ENCODE data around the gene SULT4A1.

SULT4A1 gene

DNA sequence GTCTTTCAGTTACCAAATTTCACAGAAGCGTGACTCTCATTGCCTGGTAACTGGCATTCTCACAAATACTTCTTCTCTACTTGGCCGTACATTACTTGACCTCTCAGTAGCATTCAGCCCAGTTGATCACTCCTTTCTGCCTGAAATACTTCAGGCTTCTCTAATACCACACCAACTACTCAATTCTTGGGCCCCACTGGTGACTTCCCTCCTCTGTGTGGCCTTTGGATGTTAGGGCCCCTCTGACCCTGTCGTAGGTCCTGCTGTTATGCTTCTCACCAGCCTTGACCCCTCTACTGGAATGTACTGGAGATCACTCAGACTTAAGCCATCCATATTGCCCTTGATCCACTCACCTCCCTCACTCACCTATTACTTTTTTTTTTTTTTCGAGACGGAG, 48.0 kb downstream of the SULT4A1 start:
- TF ChIP-seq JUND (IDR thresholded peaks at IDR 0.05; ENCODE audit: low read depth), result no peak
- DNase-seq (ENCODE audit: low read depth in 1 of 2, low spot score in 1 of 2), result no peak
- in situ Hi-C loops (cut with HindIII; ENCODE audit: low pct_unique_long_range_greater_than_20kb, low sequenced_read_pairs), result no loop called here

DNA sequence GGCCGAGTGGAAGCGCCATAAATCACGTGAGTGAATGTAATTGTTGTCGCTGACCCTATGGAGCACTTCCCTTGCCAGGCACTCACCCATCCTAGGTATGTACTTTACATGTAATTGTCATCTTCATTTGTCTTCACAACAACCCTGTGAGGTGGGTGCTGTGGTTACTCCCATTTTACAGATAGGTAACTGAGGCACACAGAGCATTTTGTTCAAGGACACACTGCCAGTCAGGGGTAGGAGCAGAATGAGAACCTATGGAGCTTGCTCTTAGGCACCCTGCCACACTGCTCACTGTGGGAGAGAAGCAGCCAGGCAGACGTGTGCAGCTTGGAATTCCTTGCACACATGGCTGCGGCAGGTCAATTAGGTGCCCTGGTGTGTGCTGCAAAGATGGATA, 49.4 kb downstream of the SULT4A1 start:
- no peak for TF ChIP-seq JUND (IDR thresholded peaks at IDR 0.05; ENCODE audit: low read depth)
- DNase-seq (ENCODE audit: low read depth in 1 of 2, low spot score in 1 of 2), result no peak
- in situ Hi-C loops (cut with HindIII; ENCODE audit: low pct_unique_long_range_greater_than_20kb, low sequenced_read_pairs), result no loop called here

DNA sequence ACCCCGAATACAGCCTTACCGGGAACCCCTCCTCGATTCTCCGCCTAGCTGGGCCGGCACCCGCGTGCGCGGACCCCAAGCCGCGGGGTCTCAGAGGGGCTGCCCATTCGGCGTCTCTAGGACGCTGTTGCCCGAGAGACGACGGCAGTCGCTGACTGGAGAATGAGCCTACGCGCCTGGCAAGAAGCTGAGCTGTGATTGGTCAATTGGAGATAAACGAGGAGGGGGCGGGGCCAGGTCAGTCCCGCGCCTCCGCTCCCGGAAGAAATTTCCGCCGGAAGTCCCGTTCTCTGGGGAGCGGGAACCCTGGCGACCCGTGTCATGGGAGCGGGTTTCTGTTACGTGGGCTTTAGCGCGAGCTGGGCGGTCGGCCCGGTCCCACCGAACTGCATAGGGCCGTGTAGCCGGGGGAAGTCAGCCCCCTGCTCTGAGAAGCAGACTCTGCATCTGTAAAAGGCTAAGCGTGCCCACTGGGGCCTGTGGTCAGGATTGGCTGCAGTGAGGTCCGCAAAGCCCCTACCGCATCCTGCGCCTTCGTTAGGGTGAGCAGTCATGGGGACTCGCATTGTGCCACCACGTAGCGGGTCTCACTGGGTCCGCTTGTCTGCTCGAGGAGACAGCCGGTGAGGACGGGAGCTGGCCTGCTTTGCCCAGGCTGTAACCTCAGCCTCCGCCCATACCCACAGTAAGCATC, 50.0 kb downstream of the SULT4A1 start, which contains the start of gene EFCAB6:
Gene EFCAB6, minus strand, starts transcription at position 157 of the 694 bp plus-strand sequence. CDS start 29,987 bp downstream, outside the sequence.
- in situ Hi-C loops (cut with HindIII; ENCODE audit: low pct_unique_long_range_greater_than_20kb, low sequenced_read_pairs), result no loop called here
- no peak for TF ChIP-seq JUND (IDR thresholded peaks at IDR 0.05; ENCODE audit: low read depth)
- peak; percentile 82 to 91 for DNase-seq (ENCODE audit: low read depth in 1 of 2, low spot score in 1 of 2)

DNA sequence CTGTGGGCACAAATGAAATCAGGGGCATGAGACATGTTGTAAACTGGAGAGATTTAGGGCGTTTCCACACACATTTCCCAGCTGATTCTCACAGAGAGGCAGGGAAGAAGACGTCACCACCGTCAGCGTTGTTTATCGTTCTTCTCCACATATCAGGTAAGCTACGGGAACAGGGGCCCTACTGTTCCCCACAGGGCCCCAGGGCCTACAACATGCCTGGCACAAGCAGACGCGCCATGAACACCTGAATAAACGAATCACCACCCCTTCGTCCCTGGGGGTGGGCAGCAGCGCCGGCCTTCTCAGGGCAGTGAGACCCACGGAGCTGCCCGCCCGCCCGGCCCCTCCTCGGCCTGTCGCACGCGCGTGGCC, 50.5 kb downstream of the SULT4A1 start:
- no peak for DNase-seq (ENCODE audit: low read depth in 1 of 2, low spot score in 1 of 2)
- in situ Hi-C loops (cut with HindIII; ENCODE audit: low pct_unique_long_range_greater_than_20kb, low sequenced_read_pairs), result no loop called here
- TF ChIP-seq JUND (IDR thresholded peaks at IDR 0.05; ENCODE audit: low read depth), result no peak

DNA sequence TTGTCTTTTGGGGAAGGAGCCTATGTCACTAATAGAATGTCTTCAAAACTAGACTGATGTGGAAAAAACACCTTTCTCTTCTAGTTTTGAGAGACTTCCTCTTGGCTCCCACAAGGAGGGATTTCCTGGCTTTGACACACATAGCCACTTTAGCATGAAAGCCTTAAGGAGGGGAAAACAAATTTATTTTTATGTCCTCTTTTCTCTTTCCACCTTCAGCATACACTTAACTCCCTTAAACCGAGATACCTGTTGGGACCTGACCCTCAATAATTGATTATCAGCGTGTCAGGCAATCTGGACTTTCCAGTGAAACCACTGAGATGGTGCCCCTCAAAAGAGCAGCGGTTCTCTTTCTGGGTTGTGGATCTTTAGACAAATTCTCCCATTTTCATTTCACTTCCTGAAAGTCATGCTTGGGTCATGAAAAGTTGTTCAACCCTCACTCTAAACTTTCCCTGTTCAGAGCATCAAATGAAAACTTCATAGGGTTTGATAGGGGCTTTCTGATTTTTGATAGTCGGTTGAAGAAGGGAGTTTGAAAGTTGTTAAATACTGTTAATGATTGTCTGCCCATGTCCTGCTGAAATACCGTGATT, 59.3 kb downstream of the SULT4A1 start:
- in situ Hi-C loops (cut with HindIII; ENCODE audit: low pct_unique_long_range_greater_than_20kb, low sequenced_read_pairs), result no loop called here
- TF ChIP-seq JUND (IDR thresholded peaks at IDR 0.05; ENCODE audit: low read depth), result no peak
- DNase-seq (ENCODE audit: low read depth in 1 of 2, low spot score in 1 of 2), result no peak

DNA sequence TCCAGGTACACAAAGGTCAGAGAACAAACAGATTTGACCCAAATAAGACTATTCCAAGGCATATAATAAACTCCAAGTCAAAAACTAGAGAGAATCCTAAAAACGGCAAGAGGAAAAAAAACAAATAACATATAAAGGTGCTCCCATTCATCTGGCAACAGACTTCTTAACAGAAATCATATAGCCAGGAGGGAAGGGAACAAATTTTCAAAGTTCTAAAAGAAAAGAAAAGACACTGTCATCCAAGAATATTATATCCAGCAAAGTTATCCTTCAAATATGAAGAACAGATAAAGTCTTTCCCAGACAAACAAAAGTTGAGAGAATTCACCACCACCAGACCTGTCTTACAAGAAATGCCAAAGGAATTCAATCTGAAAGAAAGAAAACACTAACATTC, 61.3 kb downstream of the SULT4A1 start:
- no peak for DNase-seq (ENCODE audit: low read depth in 1 of 2, low spot score in 1 of 2)
- TF ChIP-seq JUND (IDR thresholded peaks at IDR 0.05; ENCODE audit: low read depth), result no peak
- in situ Hi-C loops (cut with HindIII; ENCODE audit: low pct_unique_long_range_greater_than_20kb, low sequenced_read_pairs), result no loop called here

DNA sequence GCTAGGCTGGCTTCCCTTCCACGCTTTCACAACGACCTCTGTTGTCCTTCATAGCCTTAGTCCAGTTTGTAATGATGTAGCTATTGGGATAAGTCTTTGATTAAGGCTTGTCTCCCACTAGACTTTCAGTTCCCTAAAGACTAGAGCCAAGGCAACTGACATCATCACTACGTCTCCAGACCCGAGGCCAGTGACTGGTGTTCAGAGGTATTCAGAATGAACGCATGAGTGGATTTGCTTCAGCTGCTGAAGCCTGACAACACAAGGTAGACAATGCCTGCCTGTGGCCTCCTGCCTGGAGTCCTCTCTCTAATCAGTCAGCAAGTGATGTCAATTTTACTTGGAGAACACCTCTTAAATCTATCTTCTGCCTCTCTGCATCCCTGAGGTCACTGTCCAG, 63.8 kb downstream of the SULT4A1 start:
- TF ChIP-seq JUND (IDR thresholded peaks at IDR 0.05; ENCODE audit: low read depth), result no peak
- in situ Hi-C loops (cut with HindIII; ENCODE audit: low pct_unique_long_range_greater_than_20kb, low sequenced_read_pairs), result no loop called here
- no peak for DNase-seq (ENCODE audit: low read depth in 1 of 2, low spot score in 1 of 2)

DNA sequence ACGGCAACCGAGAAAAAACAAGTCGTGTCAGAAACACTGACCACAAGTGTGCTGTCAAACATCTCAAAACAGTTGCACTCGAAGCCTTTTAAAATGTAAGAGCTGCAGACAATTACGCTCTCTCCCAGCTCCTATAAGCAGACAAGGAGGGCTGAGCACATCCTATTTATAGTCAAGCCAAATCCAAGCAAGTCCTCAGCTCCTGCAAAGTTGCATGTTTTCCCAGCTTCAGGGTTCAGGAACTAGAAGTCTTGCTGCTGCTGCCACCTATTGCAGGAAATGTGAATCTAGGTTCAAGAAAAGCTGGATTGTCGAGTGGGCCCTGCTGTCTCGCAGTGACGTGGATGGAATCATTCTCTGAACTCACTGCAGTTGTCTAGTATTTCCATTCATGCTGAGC, 65.7 kb downstream of the SULT4A1 start:
- peak; percentile 14 to 72 for DNase-seq (ENCODE audit: low read depth in 1 of 2, low spot score in 1 of 2)
- in situ Hi-C loops (cut with HindIII; ENCODE audit: low pct_unique_long_range_greater_than_20kb, low sequenced_read_pairs), result no loop called here
- no peak for TF ChIP-seq JUND (IDR thresholded peaks at IDR 0.05; ENCODE audit: low read depth)

DNA sequence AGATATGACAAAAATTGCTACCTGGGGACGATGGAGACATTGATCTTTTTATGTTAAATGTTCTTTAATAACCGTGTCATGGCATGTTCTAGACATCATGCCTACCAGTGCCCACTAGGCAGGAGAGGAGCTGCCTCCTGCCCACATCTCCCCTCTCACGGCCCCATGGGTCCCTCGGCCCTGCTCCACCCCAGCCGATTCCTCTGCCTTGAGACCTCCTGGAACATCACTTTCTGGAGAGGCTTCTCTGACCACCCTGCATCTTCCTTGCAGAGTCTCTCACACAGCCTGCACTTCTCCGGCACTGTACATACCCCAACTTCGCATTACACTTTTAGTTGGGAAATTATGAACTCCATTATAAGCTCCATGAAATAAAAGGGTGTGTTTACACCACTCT, 67.0 kb downstream of the SULT4A1 start:
- in situ Hi-C loops (cut with HindIII; ENCODE audit: low pct_unique_long_range_greater_than_20kb, low sequenced_read_pairs), result no loop called here
- no peak for TF ChIP-seq JUND (IDR thresholded peaks at IDR 0.05; ENCODE audit: low read depth)

DNA sequence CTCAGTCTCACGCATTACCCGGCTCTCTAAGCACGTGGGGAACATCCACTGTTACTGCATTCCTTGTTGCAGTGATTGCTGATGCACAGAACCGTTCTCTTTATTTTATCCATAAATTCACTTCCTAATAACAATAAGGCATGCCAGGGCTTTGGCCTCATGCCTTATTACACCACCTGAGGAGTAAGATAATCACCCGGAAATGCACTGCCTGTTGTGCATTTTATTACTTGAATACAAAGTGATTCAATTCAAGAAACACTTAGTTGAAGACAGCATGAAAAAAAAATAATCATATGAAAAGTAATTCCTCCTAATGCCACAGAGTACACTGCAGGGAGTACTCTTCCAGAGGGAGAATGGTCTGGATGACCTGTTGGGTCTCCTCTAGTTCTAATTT, 69.4 kb downstream of the SULT4A1 start:
- in situ Hi-C loops (cut with HindIII; ENCODE audit: low pct_unique_long_range_greater_than_20kb, low sequenced_read_pairs), result no loop called here
- DNase-seq (ENCODE audit: low read depth in 1 of 2, low spot score in 1 of 2), result no peak
- no peak for TF ChIP-seq JUND (IDR thresholded peaks at IDR 0.05; ENCODE audit: low read depth)

More for the DNA sequence above, 67.0 kb downstream of the SULT4A1 start:
- no peak for DNase-seq (ENCODE audit: low read depth in 1 of 2, low spot score in 1 of 2)

DNA sequence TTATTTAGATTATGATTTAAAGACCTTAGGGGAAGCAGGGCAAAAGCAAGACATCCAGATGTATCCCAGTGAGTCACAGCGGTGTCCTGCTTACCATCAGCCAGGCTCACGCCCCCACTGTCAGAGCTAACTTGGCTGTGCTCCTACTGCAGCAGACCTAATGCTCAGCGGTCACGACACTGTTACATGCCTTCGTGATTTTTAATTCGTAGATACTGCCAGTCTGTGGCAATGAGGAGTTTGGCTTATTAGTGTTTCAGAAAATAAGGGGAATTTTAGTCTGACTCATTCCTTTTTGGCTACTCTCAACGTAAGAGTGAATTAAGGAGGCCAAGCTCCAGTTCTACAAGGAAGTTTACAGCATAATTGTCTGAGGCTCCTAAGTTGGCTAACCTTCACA, 72.9 kb downstream of the SULT4A1 start:
- in situ Hi-C loops (cut with HindIII; ENCODE audit: low pct_unique_long_range_greater_than_20kb, low sequenced_read_pairs), result no loop called here
- TF ChIP-seq JUND (IDR thresholded peaks at IDR 0.05; ENCODE audit: low read depth), result no peak
- DNase-seq (ENCODE audit: low read depth in 1 of 2, low spot score in 1 of 2), result no peak

DNA sequence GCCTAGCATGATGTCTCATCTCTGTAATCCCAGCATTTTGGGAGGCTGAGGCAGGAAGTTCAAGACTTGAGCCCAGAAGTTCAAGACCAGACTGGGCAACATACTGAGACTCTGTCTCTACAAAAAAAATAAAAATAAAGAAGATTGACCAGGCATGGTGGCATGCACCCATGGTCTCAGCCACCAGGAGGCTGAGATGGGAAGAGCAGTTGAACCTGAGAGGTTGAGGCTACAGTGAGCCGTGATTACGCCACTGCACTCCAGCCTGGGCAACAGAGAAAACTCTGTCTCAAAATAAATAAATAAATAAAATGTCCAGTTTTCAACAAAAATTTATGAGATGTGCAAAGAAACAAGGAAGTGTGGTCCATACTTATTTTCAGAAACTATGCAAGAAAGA, 78.5 kb downstream of the SULT4A1 start:
- no peak for TF ChIP-seq JUND (IDR thresholded peaks at IDR 0.05; ENCODE audit: low read depth)
- in situ Hi-C loops (cut with HindIII; ENCODE audit: low pct_unique_long_range_greater_than_20kb, low sequenced_read_pairs), result no loop called here
- no peak for DNase-seq (ENCODE audit: low read depth in 1 of 2, low spot score in 1 of 2)

DNA sequence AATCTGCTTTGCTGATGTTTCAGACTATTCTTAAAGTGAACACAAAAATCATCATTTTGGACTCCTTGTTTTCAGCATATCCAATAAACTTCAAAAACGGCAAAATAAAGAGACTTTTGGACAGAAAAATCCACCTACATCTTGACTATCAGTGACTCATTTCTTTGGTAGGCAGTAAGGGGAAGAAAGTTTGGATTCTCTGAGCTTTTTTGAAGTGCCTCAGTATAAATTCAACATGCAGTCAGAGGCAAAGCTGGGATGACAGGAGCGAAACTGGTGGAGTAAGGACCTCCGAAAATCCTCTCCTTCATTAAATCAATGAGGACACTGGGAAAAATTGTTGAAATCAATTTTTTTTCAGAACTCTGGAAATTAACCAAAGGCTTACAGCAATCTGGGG, 79.9 kb downstream of the SULT4A1 start:
- in situ Hi-C loops (cut with HindIII; ENCODE audit: low pct_unique_long_range_greater_than_20kb, low sequenced_read_pairs), result no loop called here
- no peak for TF ChIP-seq JUND (IDR thresholded peaks at IDR 0.05; ENCODE audit: low read depth)
- no peak for DNase-seq (ENCODE audit: low read depth in 1 of 2, low spot score in 1 of 2)

DNA sequence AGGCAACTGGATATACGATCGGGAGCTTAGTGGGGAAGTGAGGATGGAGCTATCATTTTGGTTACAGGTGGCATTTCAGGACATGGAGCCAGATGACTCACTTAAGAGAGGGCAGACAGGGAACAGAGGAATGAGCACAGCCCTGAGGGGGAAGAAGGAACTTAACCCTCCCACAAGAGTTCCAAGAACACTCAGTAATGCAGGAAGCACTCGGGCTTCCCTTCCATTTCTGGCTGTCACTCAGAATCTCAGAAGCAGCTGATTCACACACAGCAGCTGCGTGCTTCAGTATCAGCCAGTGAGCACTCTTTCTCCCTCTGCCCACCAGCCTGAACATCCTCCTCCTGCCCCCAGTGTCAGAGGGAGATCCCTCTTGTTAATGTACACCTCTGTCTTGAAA, 85.0 kb downstream of the SULT4A1 start:
- in situ Hi-C loops (cut with HindIII; ENCODE audit: low pct_unique_long_range_greater_than_20kb, low sequenced_read_pairs), result no loop called here
- TF ChIP-seq JUND (IDR thresholded peaks at IDR 0.05; ENCODE audit: low read depth), result no peak
- peak in 1 of 2 experiments; percentile 58 for DNase-seq (ENCODE audit: low read depth in 1 of 2, low spot score in 1 of 2)

Data from T47D (cell line).